ENCODE results near the gene TMPRSS4.
"Not testable (repeated sequence)": the region's sequence is repeated elsewhere in the genome, so short reads cannot be mapped to it uniquely, and the experiment has no call there.

The TMPRSS4 gene

GRCh38 chr11:118057251-118058145 is 19.4 kb upstream of the TMPRSS4 start:
- Histone ChIP-seq H3K4me2 (ENCODE audit: low read length) (no peak overlapping the region), H3K4me1 (ENCODE audit: control insufficient read depth, insufficient read depth, low read length) (no peaks in the 10 kb centered on the region), H3K4me3 (ENCODE audit: low read length) (no peak overlapping the region), H3K9ac (ENCODE audit: low read depth, low read length) (no peak overlapping the region), H3K9me3 (replicated peaks; ENCODE audit: low read length) (no peaks in the 10 kb centered on the region), H3K36me3 (ENCODE audit: insufficient read depth, low read length) (no peaks in the 10 kb centered on the region), H3K27me3 (ENCODE audit: control insufficient read depth, insufficient read depth, low read length) (peaks cover 11% of the 10 kb centered on the region)

DNA sequence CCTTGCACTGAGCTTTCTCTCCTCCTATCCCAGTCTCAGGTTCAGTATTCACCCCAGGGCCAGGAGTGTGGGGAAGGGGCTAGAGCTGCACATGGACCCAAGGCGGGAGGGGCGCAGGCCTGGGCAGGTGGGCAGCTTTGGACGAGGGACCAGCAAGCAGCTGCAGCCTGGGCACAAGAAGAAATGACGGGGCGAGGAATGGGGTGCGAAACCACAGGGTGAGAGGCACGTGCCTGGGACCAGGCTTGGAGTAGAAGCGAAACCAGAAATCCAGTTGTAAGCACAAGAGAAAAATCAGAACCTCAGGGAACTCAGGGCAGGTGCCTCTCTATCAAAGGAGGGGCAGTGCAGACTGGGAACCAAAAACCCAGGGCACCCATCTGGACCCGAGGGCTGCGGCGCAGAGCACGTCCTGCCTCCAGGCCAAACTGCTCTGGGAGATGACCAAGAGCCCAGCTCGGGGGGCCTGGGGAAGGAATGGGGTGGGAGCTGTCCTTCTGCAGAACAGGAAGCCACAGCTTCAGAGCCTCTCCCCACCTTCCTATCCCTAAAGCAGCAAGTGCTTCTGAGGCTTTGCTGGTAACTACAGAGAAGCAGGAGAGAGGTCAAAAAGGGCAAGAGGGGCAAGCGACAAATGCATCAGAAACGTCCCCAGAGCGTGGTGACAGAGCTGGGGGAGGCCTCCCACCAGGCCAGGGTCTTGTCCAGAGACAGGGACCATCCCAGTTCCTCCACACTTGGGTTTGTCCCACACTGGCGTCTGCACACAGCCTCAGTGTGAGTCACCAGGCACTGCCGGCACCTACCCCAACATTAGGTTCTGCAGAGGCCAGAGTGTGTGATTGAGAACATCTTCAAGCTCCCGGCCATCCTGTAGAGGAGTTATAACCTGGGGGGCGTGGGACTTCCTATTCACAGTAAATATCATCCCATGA is 18.3 kb upstream of the TMPRSS4 start:
- no peaks in the 10 kb centered on the region for H3K9me3 ChIP-seq (replicated peaks; ENCODE audit: low read length)
- H3K4me2 ChIP-seq (ENCODE audit: low read length) = no peak overlapping the region
- no peaks in the 10 kb centered on the region for H3K4me1 ChIP-seq (ENCODE audit: control insufficient read depth, insufficient read depth, low read length)
- no peak overlapping the region for H3K4me3 ChIP-seq (ENCODE audit: low read length)
- no peaks in the 10 kb centered on the region for H3K36me3 ChIP-seq (ENCODE audit: insufficient read depth, low read length)
- no peak overlapping the region for H3K9ac ChIP-seq (ENCODE audit: low read depth, low read length)
- peaks cover 11% of the 10 kb centered on the region for H3K27me3 ChIP-seq (ENCODE audit: control insufficient read depth, insufficient read depth, low read length)

DNA sequence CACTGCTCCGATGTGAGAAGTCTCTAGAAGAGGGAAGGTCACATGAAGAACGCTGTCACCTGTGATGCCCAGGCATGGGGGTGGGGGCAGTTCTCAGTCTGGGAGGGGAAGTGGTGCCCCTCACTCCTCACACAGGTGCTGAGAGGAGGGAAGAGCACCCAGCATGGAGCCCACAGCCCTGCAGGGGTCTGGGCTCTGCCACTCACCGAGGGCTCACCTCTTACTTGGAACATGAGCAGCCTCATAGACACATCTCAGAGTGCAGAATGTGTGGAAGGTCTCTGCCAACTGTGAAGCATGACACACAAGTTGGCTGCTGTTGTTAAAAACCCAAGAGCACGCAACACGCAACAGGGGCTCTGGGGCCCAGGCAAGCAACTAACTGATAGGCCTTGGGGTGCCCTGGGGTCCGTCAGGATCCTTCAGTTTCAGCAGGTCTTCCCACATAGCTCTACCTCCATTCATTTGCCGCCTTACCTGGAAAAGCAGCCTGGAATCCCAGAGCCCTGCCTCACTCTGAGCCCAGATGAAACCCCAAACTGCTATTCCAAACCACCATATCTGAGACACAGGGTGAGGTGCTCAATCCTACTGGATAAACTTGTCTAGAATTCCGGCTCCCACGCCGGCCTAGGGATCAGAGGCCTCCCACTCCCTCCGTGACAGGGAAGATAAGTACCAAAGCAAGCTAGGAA is 17.5 kb upstream of the TMPRSS4 start:
- Histone ChIP-seq H3K4me3 (ENCODE audit: low read length) (no peak overlapping the region), H3K9ac (ENCODE audit: low read depth, low read length) (no peak overlapping the region), H3K9me3 (replicated peaks; ENCODE audit: low read length) (no peaks in the 10 kb centered on the region), H3K27me3 (ENCODE audit: control insufficient read depth, insufficient read depth, low read length) (peaks cover 11% of the 10 kb centered on the region), H3K4me1 (ENCODE audit: control insufficient read depth, insufficient read depth, low read length) (no peaks in the 10 kb centered on the region), H3K36me3 (ENCODE audit: insufficient read depth, low read length) (no peaks in the 10 kb centered on the region), H3K4me2 (ENCODE audit: low read length) (no peak overlapping the region)

- Histone ChIP-seq H3K9me3 (replicated peaks; ENCODE audit: low read length) (no peaks in the 10 kb centered on the region), H3K4me1 (ENCODE audit: control insufficient read depth, insufficient read depth, low read length) (no peaks in the 10 kb centered on the region), H3K9ac (ENCODE audit: low read depth, low read length) (no peak overlapping the region), H3K4me3 (ENCODE audit: low read length) (no peak overlapping the region), H3K4me2 (ENCODE audit: low read length) (no peak overlapping the region), H3K36me3 (ENCODE audit: insufficient read depth, low read length) (no peaks in the 10 kb centered on the region), H3K27me3 (ENCODE audit: control insufficient read depth, insufficient read depth, low read length) (peaks cover 11% of the 10 kb centered on the region)
Observed at GRCh38 chr11:118060081-118060661, 16.7 kb upstream of the TMPRSS4 start.

GRCh38 chr11:118060869-118061268 is 16.0 kb upstream of the TMPRSS4 start:
- no peaks in the 10 kb centered on the region for H3K9me3 ChIP-seq (replicated peaks; ENCODE audit: low read length)
- no peaks in the 10 kb centered on the region for H3K36me3 ChIP-seq (ENCODE audit: insufficient read depth, low read length)
- no peak overlapping the region for H3K9ac ChIP-seq (ENCODE audit: low read depth, low read length)
- no peaks in the 10 kb centered on the region for H3K4me1 ChIP-seq (ENCODE audit: control insufficient read depth, insufficient read depth, low read length)
- no peak overlapping the region for H3K4me2 ChIP-seq (ENCODE audit: low read length)
- no peak overlapping the region for H3K4me3 ChIP-seq (ENCODE audit: low read length)
- H3K27me3 ChIP-seq (ENCODE audit: control insufficient read depth, insufficient read depth, low read length) = peaks cover 11% of the 10 kb centered on the region

DNA sequence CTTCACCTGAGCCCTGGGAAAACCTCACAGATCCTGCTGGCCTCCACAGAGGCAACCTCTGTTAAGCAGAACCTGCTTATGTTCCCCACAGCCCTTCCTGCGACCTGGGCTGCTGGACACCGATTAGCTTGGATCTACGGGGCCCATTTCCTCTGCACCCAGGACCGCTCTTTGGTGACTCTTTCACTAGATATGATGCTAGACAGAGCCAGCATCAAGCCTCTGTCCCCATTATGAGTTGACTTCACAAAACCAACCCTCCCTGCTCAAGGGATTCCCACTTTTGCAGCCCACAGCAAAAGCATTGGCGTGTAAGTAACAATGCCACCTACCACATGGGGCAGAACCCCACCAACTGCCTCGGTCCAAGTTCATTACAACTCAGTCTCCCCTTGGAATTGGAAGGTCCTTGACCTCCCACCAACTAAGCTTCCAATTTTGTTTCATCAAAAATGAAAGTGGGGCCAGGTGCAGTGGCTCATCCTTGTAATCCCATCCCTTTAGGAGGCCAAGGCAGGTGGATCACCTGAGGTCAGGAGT is 15.2 kb upstream of the TMPRSS4 start:
- Histone ChIP-seq H3K4me3 (ENCODE audit: low read length) (no peak overlapping the region), H3K36me3 (ENCODE audit: insufficient read depth, low read length) (no peaks in the 10 kb centered on the region), H3K4me1 (ENCODE audit: control insufficient read depth, insufficient read depth, low read length) (no peaks in the 10 kb centered on the region), H3K4me2 (ENCODE audit: low read length) (no peak overlapping the region), H3K27me3 (ENCODE audit: control insufficient read depth, insufficient read depth, low read length) (peaks cover 11% of the 10 kb centered on the region), H3K9ac (ENCODE audit: low read depth, low read length) (no peak overlapping the region), H3K9me3 (replicated peaks; ENCODE audit: low read length) (no peaks in the 10 kb centered on the region)

DNA sequence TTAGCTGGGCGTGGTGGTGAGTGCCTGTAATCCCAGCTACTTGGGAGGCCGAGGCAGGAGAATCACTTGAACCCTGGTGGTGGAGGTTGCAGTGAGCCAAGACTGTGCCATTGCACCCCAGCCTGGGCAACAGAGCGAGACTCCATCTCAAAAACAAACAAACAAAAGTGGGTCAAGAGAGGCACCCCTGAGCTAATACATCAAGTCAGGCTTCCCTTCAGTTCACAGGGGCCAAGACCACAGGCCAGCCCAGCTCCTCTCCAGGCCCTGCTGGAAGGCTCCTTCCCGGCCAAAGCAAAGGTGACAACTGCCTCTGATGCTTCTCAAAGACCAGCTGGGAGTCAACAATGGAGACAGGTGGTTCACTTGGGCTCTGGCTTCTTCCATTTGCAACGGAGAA is 14.7 kb upstream of the TMPRSS4 start:
- not testable (repeated sequence) for H3K4me3 ChIP-seq (ENCODE audit: low read length); H3K9ac ChIP-seq (ENCODE audit: low read depth, low read length); H3K4me2 ChIP-seq (ENCODE audit: low read length); H3K27me3 ChIP-seq (ENCODE audit: control insufficient read depth, insufficient read depth, low read length); H3K4me1 ChIP-seq (ENCODE audit: control insufficient read depth, insufficient read depth, low read length); H3K9me3 ChIP-seq (replicated peaks; ENCODE audit: low read length); H3K36me3 ChIP-seq (ENCODE audit: insufficient read depth, low read length)

- H3K4me2 ChIP-seq (ENCODE audit: low read length); H3K36me3 ChIP-seq (ENCODE audit: insufficient read depth, low read length); H3K9me3 ChIP-seq (replicated peaks; ENCODE audit: low read length); H3K4me3 ChIP-seq (ENCODE audit: low read length); H3K9ac ChIP-seq (ENCODE audit: low read depth, low read length); H3K4me1 ChIP-seq (ENCODE audit: control insufficient read depth, insufficient read depth, low read length); H3K27me3 ChIP-seq (ENCODE audit: control insufficient read depth, insufficient read depth, low read length): not testable (repeated sequence)
Observed at GRCh38 chr11:118062631-118063030, 14.2 kb upstream of the TMPRSS4 start.

GRCh38 chr11:118064956-118065355 is 11.9 kb upstream of the TMPRSS4 start:
- no peaks in the 10 kb centered on the region for H3K9me3 ChIP-seq (replicated peaks; ENCODE audit: low read length)
- no peak overlapping the region for H3K9ac ChIP-seq (ENCODE audit: low read depth, low read length)
- H3K27me3 ChIP-seq (ENCODE audit: control insufficient read depth, insufficient read depth, low read length) = no peaks in the 10 kb centered on the region
- H3K4me2 ChIP-seq (ENCODE audit: low read length) = no peak overlapping the region
- H3K36me3 ChIP-seq (ENCODE audit: insufficient read depth, low read length) = no peaks in the 10 kb centered on the region
- no peaks in the 10 kb centered on the region for H3K4me1 ChIP-seq (ENCODE audit: control insufficient read depth, insufficient read depth, low read length)
- no peak overlapping the region for H3K4me3 ChIP-seq (ENCODE audit: low read length)

DNA sequence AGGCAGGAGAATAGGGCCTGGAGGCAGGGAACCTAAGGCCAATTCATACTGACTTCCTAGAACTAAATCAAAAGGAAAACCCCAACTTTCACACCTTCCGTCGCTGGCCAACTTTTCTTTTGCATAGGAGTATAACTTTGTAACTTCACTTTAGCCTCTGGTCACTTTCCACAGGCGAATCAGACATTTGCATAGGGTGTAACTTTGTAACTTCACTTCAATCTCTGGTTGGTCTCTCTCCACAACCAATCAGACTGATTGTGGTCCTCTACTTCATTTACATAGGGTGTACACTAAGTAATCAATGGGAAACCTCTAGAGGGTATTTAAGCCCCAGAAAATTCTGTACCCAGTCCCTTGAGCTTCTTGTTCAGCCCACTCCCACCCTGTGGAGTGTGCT is 11.5 kb upstream of the TMPRSS4 start:
- no peaks in the 10 kb centered on the region for H3K9me3 ChIP-seq (replicated peaks; ENCODE audit: low read length)
- no peaks in the 10 kb centered on the region for H3K4me1 ChIP-seq (ENCODE audit: control insufficient read depth, insufficient read depth, low read length)
- H3K9ac ChIP-seq (ENCODE audit: low read depth, low read length) = no peak overlapping the region
- no peaks in the 10 kb centered on the region for H3K36me3 ChIP-seq (ENCODE audit: insufficient read depth, low read length)
- H3K4me2 ChIP-seq (ENCODE audit: low read length) = no peak overlapping the region
- no peaks in the 10 kb centered on the region for H3K27me3 ChIP-seq (ENCODE audit: control insufficient read depth, insufficient read depth, low read length)
- no peak overlapping the region for H3K4me3 ChIP-seq (ENCODE audit: low read length)

GRCh38 chr11:118067006-118067405 is 9.9 kb upstream of the TMPRSS4 start:
- Histone ChIP-seq H3K4me2 (ENCODE audit: low read length) (no peak overlapping the region), H3K27me3 (ENCODE audit: control insufficient read depth, insufficient read depth, low read length) (no peaks in the 10 kb centered on the region), H3K9ac (ENCODE audit: low read depth, low read length) (no peak overlapping the region), H3K36me3 (ENCODE audit: insufficient read depth, low read length) (no peaks in the 10 kb centered on the region), H3K9me3 (replicated peaks; ENCODE audit: low read length) (no peaks in the 10 kb centered on the region), H3K4me1 (ENCODE audit: control insufficient read depth, insufficient read depth, low read length) (no peaks in the 10 kb centered on the region), H3K4me3 (ENCODE audit: low read length) (no peak overlapping the region)
